OCI-LY7 (cell line): ENCODE results near the gene B4GALT4. TPM values are rescaled to one million over a fixed set of nuclear protein-coding genes. Genes with fewer than 3 reads are reported as not detected.
A peak's percentile ranks its signal among the peaks of the same experiment; 100 is the strongest.

ENCODE experiments used
- BruUV-seq: library from RNA; stranded (reverse); fragments of 400-500 nt; replicated peaks from 2 replicates; lab custom pipeline; 2021; lab: Mats Ljungman, UMichigan
- CTCF ChIA-PET: fragments of 300-600 bp; sonication (Branson Sonifier 250); formaldehyde crosslinking; loops from one replicate; lab custom pipeline; 2022; ENCODE audit warnings: antibody characterized with exemption; ENCODE audit not compliant: unreplicated experiment; lab: Charles Lee
- POLR2A ChIA-PET: fragments of 300-600 bp; sonication (Branson Sonifier 250); formaldehyde crosslinking; loops from one replicate; lab custom pipeline; 2022; ENCODE audit warnings: antibody characterized with exemption; lab: Charles Lee
- DNase-seq: peaks from one replicate; pipeline ENCODE4 v3.0.0-alpha.2; 2015; ENCODE audit warnings: low spot score
- H2AFZ ChIP-seq: fragments of 200-600 bp; sonication (generic), shearing (Covaris generic); 2 replicates; pipeline ENCODE4 v1.6.1; 2014; ENCODE audit warnings: mild to moderate bottlenecking, antibody characterized with exemption, low read length, moderate library complexity
- H3K27ac ChIP-seq: fragments of 200-600 bp; sonication (generic); 2 replicates; pipeline ENCODE4 v1.5.1; 2014; ENCODE audit warnings: mixed run types, low read depth, mild to moderate bottlenecking, moderate library complexity, low read length, inconsistent platforms; ENCODE audit not compliant: poor library complexity, severe bottlenecking
- H3K36me3 ChIP-seq: fragments of 200-600 bp; sonication (generic); 2 replicates; pipeline ENCODE4 v1.6.1; 2014; ENCODE audit warnings: mild to moderate bottlenecking, antibody characterized with exemption, low read length, moderate library complexity, mixed read lengths; ENCODE audit not compliant: insufficient read depth
- H3K4me1 ChIP-seq: fragments of 200-600 bp; sonication (generic); 2 replicates; pipeline ENCODE4 v1.5.1; 2014; ENCODE audit warnings: mild to moderate bottlenecking, low read length; ENCODE audit not compliant: insufficient read depth, poor library complexity, severe bottlenecking
- H3K4me2 ChIP-seq: fragments of 200-600 bp; sonication (generic); 2 replicates; pipeline ENCODE4 v1.6.1; 2014; ENCODE audit warnings: mild to moderate bottlenecking, low read length
- H3K4me3 ChIP-seq: fragments of 200-600 bp; sonication (generic); 2 replicates; pipeline ENCODE4 v1.5.1; 2014; ENCODE audit warnings: mild to moderate bottlenecking, low read depth, low read length; ENCODE audit not compliant: poor library complexity, severe bottlenecking
- H3K79me2 ChIP-seq: fragments of 200-600 bp; sonication (generic); 2 replicates; pipeline ENCODE4 v1.6.1; 2016; ENCODE audit warnings: low read depth, mild to moderate bottlenecking, low read length, moderate library complexity, mixed read lengths; ENCODE audit not compliant: insufficient read depth
- H3K9me2 ChIP-seq: fragments of 200-600 bp; sonication (generic); 2 replicates; pipeline ENCODE4 v1.6.1; 2016; ENCODE audit warnings: mild to moderate bottlenecking, low read length, mixed read lengths; ENCODE audit not compliant: insufficient read depth
- H3K9me3 ChIP-seq: fragments of 200-600 bp; sonication (generic); 2 replicates; pipeline ENCODE4 v1.6.1; 2014; ENCODE audit warnings: mild to moderate bottlenecking, mixed run types, low read length, mixed read lengths
- H4K20me1 ChIP-seq: fragments of 200-600 bp; sonication (generic); 2 replicates; pipeline ENCODE4 v1.6.1; 2014; ENCODE audit warnings: mild to moderate bottlenecking, antibody characterized with exemption, low read length, moderate library complexity, mixed read lengths; ENCODE audit not compliant: insufficient read depth
- EZH2phosphoT487 ChIP-seq: fragments of 200-600 bp; sonication (generic); IDR thresholded peaks from 2 replicates; pipeline ENCODE4 v1.6.1; 2018; ENCODE audit warnings: low read depth, borderline replicate concordance, mild to moderate bottlenecking, mixed run types, antibody characterized with exemption, low read length, moderate library complexity, mixed read lengths
- intact Hi-C: fragments of 100-400 bp; cut with micrococcal nuclease; formaldehyde crosslinking; loops from one replicate; pipeline ENCODE4 v1.10.0; 2022; ENCODE audit not compliant: unreplicated experiment
- total RNA-seq, 2 experiments: library from RNA; depleted of rRNA in 1 of 2; stranded (reverse); fragments of >200 nt in 1 of 2; shearing (Covaris generic) in 1 of 2; gene quantifications; 2 replicates each; pipeline ENCODE4 v1.2.3, GENCODE V29; 2014 to 2022
- TF ChIP-seq, protein P1 (sequence below): fragments of 200-600 bp; sonication (generic); conservative IDR thresholded peaks from 2 replicates; pipeline ENCODE4 v1.5.1; 2014; ENCODE audit warnings: mild to moderate bottlenecking, antibody characterized with exemption, low read length, moderate library complexity, mixed read lengths

Gene B4GALT4
- total RNA-seq, 2 experiments from 2014 or later = 16.6 to 17.3 TPM

DNA sequence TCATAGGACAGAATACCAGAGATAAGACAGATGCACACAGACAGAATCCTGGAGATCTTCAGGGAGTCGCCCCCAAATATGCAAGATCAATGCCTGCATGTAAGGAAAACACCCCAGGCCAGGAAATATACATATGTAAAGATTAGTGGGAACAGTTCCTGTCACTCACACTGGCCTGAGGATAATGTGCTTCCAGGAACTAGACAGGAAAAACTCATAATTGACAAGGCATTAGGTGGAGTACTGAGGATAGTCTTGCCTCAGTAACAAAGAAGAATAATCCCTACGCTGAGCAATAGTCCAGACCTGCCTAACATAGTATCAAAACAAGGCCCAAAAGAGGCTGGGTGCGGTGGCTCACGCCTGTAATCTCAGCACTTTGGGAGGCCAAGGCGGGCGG, 20.4 kb upstream of the B4GALT4 start:
- POLR2A ChIA-PET = interaction anchor here (0.6 kb wide), 2 partner anchors 159 to 408 kb away, joined by 3 to 5 read pairs; no protein-coding TSS in a partner anchor
- intact Hi-C loops = no loop called here
- BruUV-seq = no TSS peak

DNA sequence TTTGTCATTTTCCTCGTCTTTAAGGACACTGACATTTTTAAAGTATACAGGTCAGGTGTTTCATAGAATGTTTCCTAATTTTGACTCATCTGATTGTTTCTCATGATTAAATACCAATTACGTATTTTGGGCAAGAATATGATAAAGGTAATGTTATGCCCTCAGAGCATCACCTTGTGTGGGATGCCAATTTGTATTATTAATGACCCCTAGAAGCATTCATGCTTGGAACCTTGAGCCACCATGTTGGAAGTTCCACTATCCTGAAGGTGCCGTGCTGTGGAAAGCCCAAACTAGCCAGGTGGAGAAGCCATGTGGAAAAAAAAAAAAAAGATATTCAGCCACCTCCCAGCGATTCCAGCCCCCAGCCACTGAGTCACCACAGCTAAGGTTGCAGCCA, 19.1 kb upstream of the B4GALT4 start:
- CTCF ChIA-PET = no interaction called here

More for the DNA sequence above, 20.4 kb upstream of the B4GALT4 start:
- Histone ChIP-seq H3K4me3 (no peak overlapping the region), H3K9me3 (no peaks in the 10 kb centered on the region), H4K20me1 (no peaks in the 10 kb centered on the region), H3K4me1 (peaks cover 18% of the 10 kb centered on the region), H3K27ac (no peak overlapping the region), H3K36me3 (no peaks in the 10 kb centered on the region), H3K4me2 (no peak overlapping the region), H3K79me2 (no peaks in the 10 kb centered on the region), H3K9me2 (no peaks in the 10 kb centered on the region), H2AFZ (no peak overlapping the region)
- DNase-seq = no peak
- TF ChIP-seq, protein P1, sequence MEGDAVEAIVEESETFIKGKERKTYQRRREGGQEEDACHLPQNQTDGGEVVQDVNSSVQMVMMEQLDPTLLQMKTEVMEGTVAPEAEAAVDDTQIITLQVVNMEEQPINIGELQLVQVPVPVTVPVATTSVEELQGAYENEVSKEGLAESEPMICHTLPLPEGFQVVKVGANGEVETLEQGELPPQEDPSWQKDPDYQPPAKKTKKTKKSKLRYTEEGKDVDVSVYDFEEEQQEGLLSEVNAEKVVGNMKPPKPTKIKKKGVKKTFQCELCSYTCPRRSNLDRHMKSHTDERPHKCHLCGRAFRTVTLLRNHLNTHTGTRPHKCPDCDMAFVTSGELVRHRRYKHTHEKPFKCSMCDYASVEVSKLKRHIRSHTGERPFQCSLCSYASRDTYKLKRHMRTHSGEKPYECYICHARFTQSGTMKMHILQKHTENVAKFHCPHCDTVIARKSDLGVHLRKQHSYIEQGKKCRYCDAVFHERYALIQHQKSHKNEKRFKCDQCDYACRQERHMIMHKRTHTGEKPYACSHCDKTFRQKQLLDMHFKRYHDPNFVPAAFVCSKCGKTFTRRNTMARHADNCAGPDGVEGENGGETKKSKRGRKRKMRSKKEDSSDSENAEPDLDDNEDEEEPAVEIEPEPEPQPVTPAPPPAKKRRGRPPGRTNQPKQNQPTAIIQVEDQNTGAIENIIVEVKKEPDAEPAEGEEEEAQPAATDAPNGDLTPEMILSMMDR = no peak
- TF ChIP-seq EZH2phosphoT487 = no peak
- CTCF ChIA-PET = no interaction called here

DNA sequence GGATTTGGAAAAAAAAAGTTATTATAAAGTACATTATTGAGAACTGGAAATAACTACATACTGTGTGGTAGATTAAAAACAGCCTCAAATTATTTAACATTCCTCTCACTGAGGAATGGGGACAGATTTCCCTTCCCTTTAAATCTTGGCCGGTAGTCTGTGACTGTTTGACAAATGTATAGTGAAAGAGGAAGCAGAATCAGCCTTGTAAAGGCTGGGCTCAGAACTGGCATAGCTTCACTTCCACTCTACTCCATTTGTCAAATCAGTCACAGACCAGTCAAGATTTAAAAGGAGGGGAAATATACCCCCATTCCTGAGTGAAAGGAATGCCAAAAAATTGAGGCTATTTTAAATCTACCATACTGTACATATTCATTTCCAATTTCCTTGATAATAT, 18.2 kb upstream of the B4GALT4 start:
- Histone ChIP-seq H3K9me2 (no peaks in the 10 kb centered on the region), H3K4me3 (no peak overlapping the region), H3K27ac (no peak overlapping the region), H3K4me1 (peaks cover 18% of the 10 kb centered on the region), H3K9me3 (no peaks in the 10 kb centered on the region), H3K36me3 (no peaks in the 10 kb centered on the region), H2AFZ (peak overlapping the region; percentile 30; the same call in 1 of the 2 replicates), H3K4me2 (0 out of 2 replicates have a peak overlapping the region, but pooled peaks have one; percentile 10), H4K20me1 (no peaks in the 10 kb centered on the region), H3K79me2 (no peaks in the 10 kb centered on the region)
- no TSS peak for BruUV-seq
- intact Hi-C loops = no loop called here
- POLR2A ChIA-PET = interaction anchor here (0.5 to 1.5 kb wide), 5 partner anchors 10 to 1311 kb away, joined by 3 to 5 read pairs (median 3); no protein-coding TSS in a partner anchor
- CTCF ChIA-PET = interaction anchor here (1.5 kb wide), 1 partner anchor 18 kb away, joined by 4 read pairs; the partner anchor contains the start of gene B4GALT4
- DNase-seq = peak; percentile 33
- TF ChIP-seq, protein P1 = no peak
- no peak for TF ChIP-seq EZH2phosphoT487

More for the DNA sequence above, 19.1 kb upstream of the B4GALT4 start:
- Histone ChIP-seq H3K36me3 (no peaks in the 10 kb centered on the region), H3K27ac (no peak overlapping the region), H3K4me2 (no peak overlapping the region), H3K9me3 (no peaks in the 10 kb centered on the region), H3K4me1 (peaks cover 18% of the 10 kb centered on the region), H2AFZ (0 out of 2 replicates have a peak overlapping the region, but pooled peaks have one; percentile 30), H3K4me3 (no peak overlapping the region), H4K20me1 (no peaks in the 10 kb centered on the region), H3K9me2 (no peaks in the 10 kb centered on the region), H3K79me2 (no peaks in the 10 kb centered on the region)
- DNase-seq = no peak
- TF ChIP-seq EZH2phosphoT487 = no peak
- TF ChIP-seq, protein P1 = no peak
- no TSS peak for BruUV-seq
- POLR2A ChIA-PET = no interaction called here
- intact Hi-C loops = no loop called here
